ENCODE measurements around the gene EFNB3. TPM values are rescaled to one million over a fixed set of nuclear protein-coding genes. Genes with fewer than 3 reads are reported as not detected.
A peak's percentile ranks its signal among the peaks of the same experiment; 100 is the strongest.

Gene EFNB3
- total RNA-seq, 2 donors from 2014 or later = 0.33 to 0.78 TPM

GRCh38 chr17:7668482-7668881 lies 36.5 kb upstream of the EFNB3 start:
- H3K27ac ChIP-seq = no peak overlapping the region
- intact Hi-C loops (cut with DNase I) = no loop called here
- no peak for DNase-seq

GRCh38 chr17:7673239-7673638 lies 31.8 kb upstream of the EFNB3 start:
- Histone ChIP-seq H3K36me3 (replicated peaks in 1 of 2; ENCODE audit: insufficient read depth in 1 of 2, low read depth in 2 of 2) (peaks cover 23 to 43% of the 10 kb centered on the region in 2 donors), H3K4me3 (no peak overlapping the region), H3K27ac (no peak overlapping the region), H3K9me3 (peaks cover 0 to 7% (median 0%) of the 10 kb centered on the region in 3 donors), H3K27me3 (no peaks in the 10 kb centered on the region), H3K4me1 (no peaks in the 10 kb centered on the region)
- peak in 3 of 4 donors; percentile 20 to 53 (median 49) for DNase-seq
- 78 to 79% methylated on average over 2 of the region's 2 CpGs for WGBS, 2 donors
- intact Hi-C loops (cut with DNase I) = no loop called here
- ATAC-seq = no peak
- peak in 4 of 7 experiments; percentile 24 to 42 (median 40) for TF ChIP-seq CTCF (IDR thresholded peaks at IDR 0.05)
- TF ChIP-seq POLR2A (IDR thresholded peaks at IDR 0.05) = no peak

More at GRCh38 chr17:7668482-7668881, 36.5 kb upstream of the EFNB3 start:
- Histone ChIP-seq H3K36me3 (replicated peaks in 1 of 2; ENCODE audit: insufficient read depth in 1 of 2, low read depth in 2 of 2) (peaks cover 11 to 28% of the 10 kb centered on the region in 2 donors), H3K27me3 (no peaks in the 10 kb centered on the region), H3K4me3 (no peak overlapping the region), H3K9me3 (peaks cover 0 to 2% (median 0%) of the 10 kb centered on the region in 3 donors), H3K4me1 (no peaks in the 10 kb centered on the region)
- TF ChIP-seq CTCF (IDR thresholded peaks at IDR 0.05) = no peak
- no peak for TF ChIP-seq POLR2A (IDR thresholded peaks at IDR 0.05)
- WGBS, 2 donors = 71 to 89% methylated on average over 7 of the region's 7 CpGs
- ATAC-seq = no peak

- peaks cover 0 to 7% (median 0%) of the 10 kb centered on the region in 3 donors for H3K9me3 ChIP-seq
- WGBS, 2 donors = 79 to 89% methylated on average over 11 to 14 of the region's 14 CpGs
- no peaks in the 10 kb centered on the region for H3K4me1 ChIP-seq
- DNase-seq (no peak), ATAC-seq (no peak)
- H3K4me3 ChIP-seq = no peak overlapping the region
- H3K27ac ChIP-seq = no peak overlapping the region
- peaks cover 23 to 34% of the 10 kb centered on the region in 2 donors for H3K36me3 ChIP-seq (replicated peaks in 1 of 2; ENCODE audit: insufficient read depth in 1 of 2, low read depth in 2 of 2)
- TF ChIP-seq POLR2A (IDR thresholded peaks at IDR 0.05) (no peak), CTCF (IDR thresholded peaks at IDR 0.05) (no peak)
- no peaks in the 10 kb centered on the region for H3K27me3 ChIP-seq
- intact Hi-C loops (cut with DNase I) = no loop called here
Observed at GRCh38 chr17:7674934-7675333, 30.1 kb upstream of the EFNB3 start.

GRCh38 chr17:7676533-7676932 lies 28.5 kb upstream of the EFNB3 start:
- H3K27ac ChIP-seq = no peak overlapping the region
- no peak overlapping the region for H3K4me3 ChIP-seq
- H3K4me1 ChIP-seq = no peaks in the 10 kb centered on the region
- H3K27me3 ChIP-seq = no peaks in the 10 kb centered on the region
- intact Hi-C loops (cut with DNase I) = no loop called here
- H3K36me3 ChIP-seq (replicated peaks in 1 of 2; ENCODE audit: insufficient read depth in 1 of 2, low read depth in 2 of 2) = peaks cover 20 to 25% of the 10 kb centered on the region in 2 donors
- peaks cover 0 to 7% (median 0%) of the 10 kb centered on the region in 3 donors for H3K9me3 ChIP-seq
- 67 to 89% methylated on average over 1 to 5 of the region's 5 CpGs for WGBS, 2 donors
- DNase-seq (no peak), ATAC-seq (no peak)
- TF ChIP-seq CTCF (IDR thresholded peaks at IDR 0.05) = no peak
- TF ChIP-seq POLR2A (IDR thresholded peaks at IDR 0.05) = no peak

GRCh38 chr17:7677388-7678067 lies 27.5 kb upstream of the EFNB3 start:
- Histone ChIP-seq H3K27me3 (no peaks in the 10 kb centered on the region), H3K9me3 (peaks cover 0 to 7% (median 0%) of the 10 kb centered on the region in 3 donors), H3K36me3 (replicated peaks in 1 of 2; ENCODE audit: insufficient read depth in 1 of 2, low read depth in 2 of 2) (peaks cover 18 to 20% of the 10 kb centered on the region in 2 donors), H3K4me3 (no peak overlapping the region), H3K4me1 (no peaks in the 10 kb centered on the region), H3K27ac (no peak overlapping the region)
- no peak for ATAC-seq
- 78 to 86% methylated on average over 10 of the region's 10 CpGs for WGBS, 2 donors
- intact Hi-C loops (cut with DNase I) = no loop called here
- TF ChIP-seq POLR2A (IDR thresholded peaks at IDR 0.05) (no peak), CTCF (IDR thresholded peaks at IDR 0.05) (no peak)
- no peak for DNase-seq
